GM04504 (cell line): ENCODE data around the gene ZFYVE28.

Experiments used
- DNase-seq: peaks from one replicate; pipeline ENCODE4 v3.0.0-alpha.2; 2012; ENCODE audit warnings: low read depth

The ZFYVE28 gene

GRCh38 chr4:2428496-2429213 lies 10.2 kb upstream of the ZFYVE28 start:
- no peak for DNase-seq

- no peak for DNase-seq
These were observed 9.2 kb upstream of the ZFYVE28 start for GRCh38 chr4:2427383-2428334.

- DNase-seq = no peak
These were observed 8.3 kb upstream of the ZFYVE28 start for GRCh38 chr4:2426711-2427275.

- DNase-seq = no peak
These were observed 7.6 kb upstream of the ZFYVE28 start for GRCh38 chr4:2426069-2426397.

GRCh38 chr4:2425386-2426068 lies 7.1 kb upstream of the ZFYVE28 start:
- no peak for DNase-seq

- DNase-seq = no peak
These were observed 6.1 kb upstream of the ZFYVE28 start for GRCh38 chr4:2424581-2424980.

GRCh38 chr4:2423695-2424094 lies 5.2 kb upstream of the ZFYVE28 start:
- DNase-seq = no peak

GRCh38 chr4:2423066-2423465 lies 4.6 kb upstream of the ZFYVE28 start:
- DNase-seq = no peak

- no peak for DNase-seq
These were observed 3.5 kb upstream of the ZFYVE28 start for GRCh38 chr4:2421928-2422327.

- no peak for DNase-seq
These were observed 1.4 kb upstream of the ZFYVE28 start for GRCh38 chr4:2419814-2420213.

- DNase-seq = peak; percentile 78
These were observed 466 bp upstream of the ZFYVE28 start, which contains the start of gene CFAP99 for GRCh38 chr4:2418650-2419571. TSS of gene CFAP99 (plus strand) at chr4:2418955.

- no peak for DNase-seq
These were observed 1.1 kb downstream of the ZFYVE28 start for GRCh38 chr4:2417226-2417764.

GRCh38 chr4:2416564-2417225 lies 1.8 kb downstream of the ZFYVE28 start:
- DNase-seq = no peak

GRCh38 chr4:2415881-2416563 lies 2.4 kb downstream of the ZFYVE28 start:
- DNase-seq = no peak

GRCh38 chr4:2415213-2415612 lies 3.2 kb downstream of the ZFYVE28 start:
- DNase-seq = no peak

GRCh38 chr4:2413821-2414610 lies 4.4 kb downstream of the ZFYVE28 start:
- no peak for DNase-seq

- peak; percentile 76 for DNase-seq
These were observed 5.3 kb downstream of the ZFYVE28 start for GRCh38 chr4:2412885-2413716.

GRCh38 chr4:2412534-2412884 lies 5.9 kb downstream of the ZFYVE28 start:
- DNase-seq = no peak
